GM19035 (cell line): ENCODE measurements around the gene ACSL5.
A peak's percentile ranks its signal among the peaks of the same experiment; 100 is the strongest.
"Not testable (repeated sequence)": the region's sequence is repeated elsewhere in the genome, so short reads cannot be mapped to it uniquely, and the experiment has no call there.

ENCODE experiments used
- ATAC-seq: cut with Tn5 transposase; IDR thresholded peaks from one replicate; pipeline ENCODE4 v1.9.1; 2021; ENCODE audit not compliant: unreplicated experiment

ACSL5 gene

DNA sequence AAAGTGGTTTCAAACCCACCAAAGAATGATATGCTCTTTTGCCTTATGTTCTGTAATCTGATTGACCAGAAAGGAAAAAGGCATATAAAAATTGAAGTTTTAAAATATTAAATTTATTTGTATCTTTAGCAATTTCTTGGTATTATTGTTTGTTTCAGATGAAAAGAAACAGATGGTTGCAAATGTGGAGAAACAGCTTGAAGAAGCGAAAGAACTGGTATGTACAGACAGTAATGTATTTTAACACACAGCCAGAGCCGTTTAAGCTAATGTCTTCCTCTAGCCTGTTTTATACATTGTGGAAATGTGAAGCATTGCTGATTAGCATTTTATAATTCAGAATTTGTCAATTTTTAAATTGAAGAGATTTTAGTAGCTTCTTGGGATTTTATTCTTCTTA is 86.5 kb downstream of the ACSL5 start:
- ATAC-seq = no peak

DNA sequence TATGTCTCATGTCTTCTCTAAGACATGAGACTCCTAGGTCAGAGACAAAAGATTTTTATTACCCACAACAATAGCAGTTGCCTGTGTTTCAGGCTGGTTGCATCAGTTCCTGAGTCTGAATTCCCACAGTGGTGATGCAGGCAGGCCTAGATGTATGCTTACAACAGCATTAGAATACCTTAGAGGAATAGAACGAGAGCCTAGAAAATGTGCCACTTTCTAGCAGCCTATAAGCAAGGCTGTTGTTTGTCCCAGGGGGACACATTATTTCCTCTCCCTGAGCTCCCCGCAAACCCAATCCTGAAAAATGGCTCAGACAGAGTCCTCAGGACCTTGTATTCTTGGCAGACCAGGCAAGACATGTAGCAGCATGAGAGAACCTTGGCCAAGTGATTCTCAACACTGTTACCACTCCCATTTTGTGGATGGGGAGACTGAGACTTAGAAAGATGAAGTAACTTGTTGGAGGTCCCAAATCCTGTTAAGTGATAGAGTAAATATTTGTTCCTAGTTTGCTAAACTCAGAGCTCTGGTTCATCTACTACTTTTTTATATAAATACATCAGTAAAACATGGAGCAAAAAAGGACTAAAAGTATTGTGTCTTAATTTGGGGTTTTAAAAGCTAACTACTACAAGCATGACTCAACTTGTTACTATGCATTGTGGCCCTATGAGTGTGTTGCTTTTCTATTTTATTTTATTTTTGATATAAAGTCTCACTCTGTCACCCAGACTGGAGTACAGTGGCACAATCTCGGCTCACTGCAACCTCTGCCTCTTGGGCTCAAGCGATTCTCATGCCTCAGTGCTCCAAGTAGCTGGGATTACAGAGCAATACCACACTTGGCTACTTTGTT is 87.3 kb downstream of the ACSL5 start:
- ATAC-seq = no peak

DNA sequence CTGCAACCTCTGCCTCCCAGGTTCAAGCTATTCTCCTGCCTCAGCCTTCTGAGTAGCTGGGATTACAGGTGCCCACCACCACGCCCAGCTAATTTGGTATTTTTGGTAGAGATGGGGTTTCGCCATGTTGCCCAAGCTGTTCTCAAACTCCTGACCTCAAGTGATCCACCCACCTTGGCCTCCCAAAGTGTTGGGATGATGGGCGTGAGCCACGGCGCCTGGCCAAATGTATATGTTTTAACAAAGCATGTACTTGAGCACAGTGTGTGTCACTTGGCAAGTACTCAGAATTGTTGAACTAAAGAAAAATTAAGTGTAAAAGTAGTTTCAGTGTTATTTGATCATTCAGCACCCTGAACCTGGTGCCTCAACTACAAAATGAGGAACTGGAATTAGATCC is 90.2 kb downstream of the ACSL5 start:
- not testable (repeated sequence) for ATAC-seq

DNA sequence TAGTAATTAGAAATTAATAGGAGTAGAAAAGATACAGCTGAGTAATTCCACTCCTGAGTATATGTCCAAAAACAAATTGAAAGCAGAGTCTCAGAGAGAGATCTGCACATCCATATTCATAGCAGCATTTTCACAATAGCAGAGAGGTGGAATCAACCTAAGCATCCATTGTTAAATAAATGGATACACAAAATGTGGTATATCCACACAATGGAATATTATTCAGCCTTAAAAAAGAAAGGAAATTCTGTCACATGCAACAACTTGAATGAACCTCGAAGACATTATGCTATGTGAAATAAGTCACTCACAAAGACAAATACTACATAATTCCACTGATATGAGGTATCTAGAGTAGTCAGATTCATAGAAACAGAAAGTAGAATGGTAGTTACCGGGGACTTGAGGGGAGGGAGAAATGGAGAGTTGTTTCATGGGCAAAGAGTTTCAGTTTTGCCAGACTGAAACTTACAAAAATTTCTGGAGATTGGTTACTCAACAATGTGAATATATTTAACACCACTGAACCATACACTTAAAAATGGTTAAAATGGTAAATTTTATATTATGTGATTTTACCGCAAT is 91.5 kb downstream of the ACSL5 start:
- no peak for ATAC-seq

DNA sequence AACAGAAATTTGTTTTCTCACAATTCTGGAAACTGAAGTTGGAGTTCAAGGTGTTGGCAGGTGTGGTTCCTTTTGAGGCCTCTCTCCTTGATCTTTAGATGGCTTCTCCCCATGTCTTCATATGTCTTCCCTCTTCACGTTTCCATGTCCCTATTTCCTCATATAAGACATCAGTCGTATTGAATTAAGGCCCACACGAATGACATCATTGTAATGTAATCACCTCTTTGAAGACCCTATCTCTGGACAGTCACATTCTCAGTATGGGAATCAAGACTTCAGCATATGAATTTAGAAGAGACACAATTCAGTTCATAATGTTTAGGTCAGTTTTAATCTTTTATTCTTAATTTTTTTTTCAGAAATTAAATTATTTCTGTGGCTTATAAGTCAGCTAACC is 92.9 kb downstream of the ACSL5 start:
- no peak for ATAC-seq

DNA sequence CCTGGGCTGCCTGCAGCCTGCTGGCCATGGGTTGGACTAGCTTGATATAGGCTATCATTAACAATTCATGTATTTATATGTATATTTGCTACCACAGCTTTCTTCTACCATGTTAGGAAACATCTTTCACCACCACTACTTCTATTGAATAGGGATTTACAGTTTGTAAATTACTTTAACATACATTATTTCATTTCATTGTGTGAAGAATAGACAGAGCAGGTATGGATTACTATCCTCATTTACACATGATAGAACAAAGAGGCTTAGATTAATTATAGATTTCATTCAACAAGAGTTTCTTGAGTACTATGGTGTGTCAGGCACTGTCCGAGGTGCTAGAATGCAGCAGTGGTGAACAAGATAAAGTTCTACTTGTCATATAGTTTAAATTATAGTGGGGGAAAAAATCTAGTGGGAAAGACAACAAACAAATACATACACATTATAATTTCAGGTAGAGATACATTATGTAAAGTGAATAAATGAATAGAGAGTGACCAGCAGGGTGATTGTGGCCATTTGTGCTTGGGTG is 93.7 kb downstream of the ACSL5 start:
- ATAC-seq = no peak

DNA sequence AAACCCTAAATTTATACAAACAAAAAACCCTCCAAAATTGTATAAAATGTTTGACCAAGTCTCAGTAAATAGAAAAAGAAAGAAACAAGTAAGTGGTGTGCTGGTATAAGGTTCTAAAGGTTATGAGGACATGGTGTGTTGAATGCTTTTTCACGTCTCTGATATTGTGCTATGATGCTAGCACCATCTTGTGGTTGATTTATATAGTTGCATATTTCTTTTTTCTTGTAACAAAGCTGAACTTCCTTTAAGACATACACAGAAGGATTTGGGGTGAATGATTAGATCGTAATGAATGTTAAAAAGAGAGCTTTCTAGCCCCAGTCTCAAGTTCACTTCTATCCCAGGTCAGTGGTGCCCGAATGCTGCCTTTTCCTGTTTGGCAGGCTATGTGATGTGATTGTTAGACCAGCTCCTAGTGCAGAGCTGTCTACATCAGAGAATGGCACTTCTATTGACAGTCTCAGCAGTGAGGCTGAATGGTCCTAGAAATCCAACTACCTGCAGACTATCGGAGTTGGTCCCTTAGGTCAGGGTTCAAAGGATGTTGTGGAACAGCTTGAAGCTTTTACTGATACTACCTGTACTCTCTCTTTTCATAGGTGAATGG is 98.1 kb downstream of the ACSL5 start:
- ATAC-seq = peak; percentile 73

DNA sequence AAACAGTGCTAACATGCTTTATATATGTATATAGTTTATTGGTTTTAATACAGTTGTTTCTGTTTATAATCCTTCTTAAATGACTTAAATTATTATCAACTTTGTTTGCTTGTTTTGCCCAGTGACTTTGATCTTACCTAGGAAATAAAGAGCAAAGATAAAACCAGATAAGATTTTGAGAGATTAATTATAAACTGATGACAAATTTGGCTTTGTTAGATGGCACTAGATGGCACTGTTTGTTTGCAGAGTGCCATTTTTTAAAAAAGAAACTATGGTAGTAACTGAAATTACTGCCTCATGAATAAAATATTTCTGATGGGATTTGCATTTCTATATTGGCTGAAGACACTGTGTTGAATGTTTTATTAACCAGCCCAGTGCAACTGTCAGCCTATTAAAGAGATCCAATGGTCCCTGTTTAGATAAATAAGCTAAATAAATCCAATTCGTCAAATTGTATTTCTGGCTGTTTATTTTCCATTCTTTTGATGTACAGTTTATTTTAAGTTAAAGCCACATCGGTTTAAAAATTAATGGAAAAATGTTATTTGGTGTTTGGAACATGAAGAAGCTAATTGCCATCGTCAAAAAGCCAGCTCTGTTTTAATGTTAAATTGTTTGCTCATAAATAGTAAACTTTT is 101.8 kb downstream of the ACSL5 start:
- no peak for ATAC-seq
